ENCODE measurements around the gene ERVH48-1.

DNA sequence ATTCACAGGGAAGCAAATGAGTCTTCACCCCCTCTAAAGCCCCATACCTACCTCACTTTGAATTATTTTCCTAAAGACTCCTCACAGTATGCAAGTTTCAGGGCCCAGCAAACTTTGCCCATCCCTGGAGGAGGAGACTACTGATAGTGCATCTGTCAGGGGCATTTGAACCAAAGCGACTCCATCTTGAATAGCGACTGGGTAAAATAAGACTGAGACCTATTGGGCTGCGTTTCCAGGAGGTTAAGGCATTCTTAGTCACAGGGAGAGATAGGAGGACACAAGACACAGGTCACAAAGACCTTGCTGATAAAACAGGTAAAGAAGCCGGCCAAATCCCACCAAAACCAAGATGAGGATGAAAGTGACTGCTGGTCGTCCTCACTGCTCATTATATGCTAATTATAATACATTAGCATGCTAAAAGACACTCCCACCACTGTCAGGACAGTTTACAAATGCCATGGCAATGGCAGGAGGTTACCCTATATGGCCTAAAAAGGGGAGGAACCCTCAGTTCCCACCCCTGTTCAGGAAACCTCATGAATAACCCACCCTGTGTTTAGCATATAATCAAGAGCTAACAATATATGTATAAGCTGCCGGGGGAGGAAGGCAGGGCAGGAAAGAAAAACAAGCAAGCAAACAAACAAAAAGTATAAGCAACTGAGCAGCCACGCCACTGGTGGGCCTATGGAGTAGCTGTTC, 45.7 kb upstream of the ERVH48-1 start:
- TF ChIP-seq CTCF (conservative IDR thresholded peaks at IDR 0.05; ENCODE audit: low read depth, low read length) (no peak), EZH2phosphoT487 (IDR thresholded peaks at IDR 0.05; ENCODE audit: borderline replicate concordance, low read length) (no peak)
